Measurements from ENCODE around the gene IRF3. TPM values are rescaled to one million over a fixed set of nuclear protein-coding genes. Genes with fewer than 3 reads are reported as not detected.
"Not testable (repeated sequence)": the region's sequence is repeated elsewhere in the genome, so short reads cannot be mapped to it uniquely, and the experiment has no call there.

The IRF3 gene
- total and polyA plus RNA-seq, 10 of the 15 experiments (the other 5 are each of a cell fraction or from before 2014, with no cell fraction given) = 5.5 to 110 (median 63.4) TPM

GRCh38 chr19:49626226-49626625 is 39.4 kb downstream of the IRF3 start (continued):
- TF ChIP-seq ZBTB40 (IDR thresholded peaks at IDR 0.05; ENCODE audit: borderline replicate concordance) = no peak

GRCh38 chr19:49624967-49625910 is 40.4 kb downstream of the IRF3 start:
- ChIA-PET SMC1A (ENCODE audit: uncharacterized antibody, unreplicated experiment) (no interaction called here), CTCF (no interaction called here), RAD21 (ENCODE audit: unreplicated experiment) (no interaction called here), POLR2A (interaction anchor here (0.6 kb wide), 1 partner anchor 43 kb away, joined by 3 read pairs; no protein-coding TSS in a partner anchor)
- in situ Hi-C loops (cut with MboI) = no loop called here
- Histone ChIP-seq H3K4me3 (no peak overlapping the region), H3K27me3 (replicated peaks in 1 of 2; ENCODE audit: control insufficient read depth in 2 of 2, insufficient read depth in 2 of 2, low read length in 1 of 2) (no peaks in the 10 kb centered on the region), H3K4me2 (ENCODE audit: control insufficient read depth, insufficient read depth) (no peak overlapping the region), H2AFZ (ENCODE audit: control insufficient read depth, low read depth, low read length) (no peak overlapping the region), H4K20me1 (ENCODE audit: control insufficient read depth, insufficient read depth) (no peaks in the 10 kb centered on the region), H3K27ac (ENCODE audit: control insufficient read depth, insufficient read depth) (no peak overlapping the region), H3K79me2 (ENCODE audit: control insufficient read depth, insufficient read depth, low read length) (no peaks in the 10 kb centered on the region), H3K36me3 (ENCODE audit: control insufficient read depth in 2 of 2, insufficient read depth in 2 of 2, low read length in 1 of 2) (peaks cover 10% of the 10 kb centered on the region in 2 experiments; a peak in 3 of 4 replicates), H3K9ac (ENCODE audit: control insufficient read depth, insufficient read depth, low read length) (no peak overlapping the region), H3K4me1 (ENCODE audit: control insufficient read depth, insufficient read depth, low read length) (no peaks in the 10 kb centered on the region), H3K9me3 (replicated peaks; ENCODE audit: control insufficient read depth, insufficient read depth, low read length) (no peaks in the 10 kb centered on the region)
- TF ChIP-seq KLF5 (IDR thresholded peaks at IDR 0.05; ENCODE audit: partially characterized antibody) (no peak), ZNF207 (IDR thresholded peaks at IDR 0.05; ENCODE audit: borderline replicate concordance) (no peak), MXI1 (IDR thresholded peaks at IDR 0.05; ENCODE audit: low read depth, low read length) (no peak)
- intact Hi-C loops (cut with micrococcal nuclease; ENCODE audit: unreplicated experiment) = no loop called here
- DNase-seq (ENCODE audit: low read depth, low spot score) (no peak), FAIRE-seq (no peak), ATAC-seq (no peak)
- 95% methylated on average over 21 of the region's 27 CpGs for WGBS (ENCODE audit: insufficient coverage, insufficient replicate concordance, low lambda C conversion rate, missing lambda C conversion rate)
- no TSS peak for BruUV-seq (replicated peaks)

GRCh38 chr19:49617860-49618259 is 47.8 kb downstream of the IRF3 start:
- BruUV-seq (replicated peaks); H3K4me3 ChIP-seq; H3K4me1 ChIP-seq (ENCODE audit: control insufficient read depth, insufficient read depth, low read length); POLR2A ChIA-PET; SMC1A ChIA-PET (ENCODE audit: uncharacterized antibody, unreplicated experiment); H3K9me3 ChIP-seq (replicated peaks; ENCODE audit: control insufficient read depth, insufficient read depth, low read length); DNase-seq (ENCODE audit: low read depth, low spot score); in situ Hi-C loops (cut with MboI); FAIRE-seq; H2AFZ ChIP-seq (ENCODE audit: control insufficient read depth, low read depth, low read length); H3K27me3 ChIP-seq (replicated peaks in 1 of 2; ENCODE audit: control insufficient read depth in 2 of 2, insufficient read depth in 2 of 2, low read length in 1 of 2); ATAC-seq; H3K4me2 ChIP-seq (ENCODE audit: control insufficient read depth, insufficient read depth); H4K20me1 ChIP-seq (ENCODE audit: control insufficient read depth, insufficient read depth); H3K27ac ChIP-seq (ENCODE audit: control insufficient read depth, insufficient read depth); intact Hi-C loops (cut with micrococcal nuclease; ENCODE audit: unreplicated experiment); H3K9ac ChIP-seq (ENCODE audit: control insufficient read depth, insufficient read depth, low read length); RAD21 ChIA-PET (ENCODE audit: unreplicated experiment); H3K79me2 ChIP-seq (ENCODE audit: control insufficient read depth, insufficient read depth, low read length): not testable (repeated sequence)
- WGBS (ENCODE audit: insufficient coverage, insufficient replicate concordance, low lambda C conversion rate, missing lambda C conversion rate) = 97% methylated on average over 13 of the region's 13 CpGs
- peaks cover 15 to 24% of the 10 kb centered on the region in 2 experiments for H3K36me3 ChIP-seq (ENCODE audit: control insufficient read depth in 2 of 2, insufficient read depth in 2 of 2, low read length in 1 of 2)
- CTCF ChIA-PET = interaction anchor here (1.6 kb wide), 2 partner anchors 54 to 63 kb away, joined by 3 to 4 read pairs; no protein-coding TSS in a partner anchor
